ENCODE results near the gene CPEB3.
"Not testable (repeated sequence)": the region's sequence is repeated elsewhere in the genome, so short reads cannot be mapped to it uniquely, and the experiment has no call there.

Gene CPEB3

GRCh38 chr10:92208157-92208720 is 82.6 kb downstream of the CPEB3 start:
- no peak for DNase-seq

DNA sequence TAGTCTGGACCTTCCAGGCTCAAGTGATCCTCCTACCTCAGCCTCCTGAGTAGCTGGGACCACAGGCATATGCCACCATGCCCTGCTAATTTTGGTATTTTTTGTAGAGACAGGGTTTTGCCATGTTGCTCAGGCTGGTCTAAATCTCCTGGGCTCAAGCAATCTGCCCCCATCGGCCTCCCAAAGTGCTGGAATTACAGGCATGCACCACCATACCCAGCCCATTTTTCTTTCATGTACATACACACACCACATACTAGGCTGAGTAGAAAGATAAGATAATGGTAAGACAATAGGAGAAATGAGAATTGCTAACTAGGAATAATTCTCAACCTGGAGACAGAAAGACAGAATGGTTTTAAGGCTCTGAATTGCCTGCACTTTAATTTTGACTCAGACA is 83.8 kb downstream of the CPEB3 start:
- no peak for DNase-seq

GRCh38 chr10:92203919-92204623 is 86.8 kb downstream of the CPEB3 start:
- DNase-seq: peak; percentile 69

DNA sequence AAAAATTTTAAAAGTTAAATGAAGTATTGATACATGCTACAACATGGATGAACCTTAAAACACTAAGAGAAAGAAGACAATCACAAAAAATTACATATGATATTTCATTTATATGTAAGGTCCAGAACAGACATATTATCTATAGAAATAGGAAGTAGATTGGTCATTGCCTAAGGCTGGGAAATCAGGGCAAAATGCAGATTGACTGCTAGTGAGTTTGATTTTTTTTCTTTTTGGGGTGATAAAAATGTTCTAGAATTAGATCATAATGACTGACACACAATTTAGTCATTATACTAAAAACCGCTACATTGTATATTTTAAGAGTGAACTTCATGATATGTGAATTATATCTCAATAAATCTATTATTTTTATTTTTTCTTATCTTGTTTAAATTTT is 88.3 kb downstream of the CPEB3 start:
- no peak for DNase-seq

DNA sequence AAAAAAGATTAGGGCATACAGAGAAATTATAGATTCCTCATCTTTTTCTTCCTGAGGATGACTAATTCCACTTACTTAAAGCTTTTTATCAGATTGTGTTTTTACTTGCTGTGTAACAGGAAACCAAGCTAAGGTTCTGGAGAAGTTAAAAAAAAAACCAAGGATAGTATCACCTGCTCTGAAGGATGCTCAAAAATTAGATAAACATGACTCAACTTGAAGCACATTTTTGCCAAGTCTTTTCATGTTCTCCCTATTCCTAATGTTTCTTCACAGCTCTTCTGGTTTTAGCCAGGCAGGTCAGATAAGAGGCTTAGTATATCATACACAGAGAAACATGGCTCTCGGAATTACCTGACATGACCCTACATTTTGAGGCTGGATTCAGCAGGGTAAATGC is 90.3 kb downstream of the CPEB3 start:
- DNase-seq: no peak

DNA sequence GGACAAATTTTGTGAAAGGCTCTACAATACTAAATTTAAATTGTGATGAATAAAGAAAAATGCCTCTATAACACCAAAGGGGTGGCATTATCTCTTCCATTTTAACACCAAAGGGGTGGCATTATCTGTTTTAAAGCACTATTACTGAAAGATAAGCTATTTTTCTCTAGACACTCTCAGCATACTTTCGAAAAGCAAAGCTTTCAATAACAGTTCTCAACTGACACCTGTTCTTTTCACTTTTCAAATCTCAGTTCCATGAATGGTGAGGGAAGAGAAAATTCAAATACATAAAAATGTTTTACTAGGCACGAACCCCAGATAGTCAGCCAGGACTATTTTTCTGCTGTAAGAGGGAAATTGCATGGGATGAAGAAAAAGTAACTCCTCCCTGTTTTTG is 103.8 kb downstream of the CPEB3 start:
- DNase-seq: no peak

DNA sequence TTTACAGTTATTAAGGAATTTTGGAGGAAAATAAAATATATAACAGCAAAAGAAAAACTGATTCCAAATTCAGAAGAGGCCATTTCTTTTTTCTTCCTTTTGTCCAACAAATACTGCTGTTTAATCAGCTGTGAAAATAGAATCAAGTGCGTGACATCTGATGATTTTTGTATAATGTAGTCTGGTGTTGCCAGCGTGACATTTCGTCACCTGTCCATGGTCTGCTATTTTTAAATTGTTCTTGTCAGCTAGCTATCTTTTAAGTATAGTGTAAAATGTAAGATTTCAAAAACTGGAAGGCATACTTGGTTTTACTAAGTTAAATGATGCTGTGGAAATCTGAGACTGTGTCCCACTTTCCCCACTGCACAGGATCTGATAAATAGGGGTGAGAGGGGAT is 105.9 kb downstream of the CPEB3 start:
- no peak for DNase-seq

DNA sequence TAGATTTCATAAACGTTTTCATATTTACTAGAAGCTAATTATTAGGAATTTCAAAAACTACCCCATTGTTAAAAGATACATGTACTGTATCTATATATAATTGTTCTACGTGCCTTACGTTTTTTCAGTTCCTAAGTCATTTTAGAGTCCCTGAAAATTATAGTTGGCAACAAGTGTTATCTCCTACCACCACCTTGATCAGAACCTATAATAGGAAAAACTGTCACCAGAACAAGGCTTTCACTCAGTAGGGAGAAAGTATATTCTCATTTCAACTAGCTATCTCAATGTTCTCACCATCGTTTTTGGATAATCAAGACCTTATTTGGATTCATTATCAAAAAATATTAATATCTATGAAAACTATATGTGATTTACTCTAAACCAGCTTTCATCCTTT is 107.7 kb downstream of the CPEB3 start:
- no peak for DNase-seq

- DNase-seq: no peak
These were observed 109.3 kb downstream of the CPEB3 start for GRCh38 chr10:92181575-92181974.

GRCh38 chr10:92180399-92180798 is 110.5 kb downstream of the CPEB3 start:
- DNase-seq: peak; percentile 10

- no peak for DNase-seq
These were observed 113.3 kb downstream of the CPEB3 start for GRCh38 chr10:92177546-92177945.

- DNase-seq: no peak
These were observed 115.7 kb downstream of the CPEB3 start for GRCh38 chr10:92175164-92175563.

- DNase-seq: no peak
These were observed 116.9 kb downstream of the CPEB3 start for GRCh38 chr10:92173996-92174395.

- no peak for DNase-seq
These were observed 126.7 kb downstream of the CPEB3 start for GRCh38 chr10:92164036-92164696.

GRCh38 chr10:92162541-92162940 is 128.3 kb downstream of the CPEB3 start:
- no peak for DNase-seq

- DNase-seq: no peak
These were observed 133.8 kb downstream of the CPEB3 start for GRCh38 chr10:92156874-92157773.

- no peak for DNase-seq
These were observed 140.1 kb downstream of the CPEB3 start for GRCh38 chr10:92150823-92151222.

DNA sequence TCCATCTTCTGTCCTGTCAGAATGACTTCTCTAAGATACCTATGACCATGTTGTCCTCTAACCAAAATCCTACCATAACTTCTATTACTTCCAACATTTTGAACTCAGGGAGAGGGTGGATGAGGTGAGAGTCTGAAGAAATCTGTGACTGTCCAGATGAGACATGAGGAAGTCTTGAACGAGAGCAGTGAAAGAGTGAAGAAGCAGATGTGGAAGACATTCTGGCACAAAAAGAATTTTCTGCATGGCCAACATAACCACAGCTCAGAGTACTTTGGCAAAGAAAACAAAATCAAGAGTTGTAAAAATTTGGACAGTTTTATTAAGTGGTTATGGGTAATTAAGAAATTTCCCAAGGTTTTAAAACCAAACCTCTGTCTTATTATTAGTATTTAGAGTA is 141.6 kb downstream of the CPEB3 start:
- no peak for DNase-seq

- DNase-seq: no peak
These were observed 144.1 kb downstream of the CPEB3 start for GRCh38 chr10:92146781-92147180.

DNA sequence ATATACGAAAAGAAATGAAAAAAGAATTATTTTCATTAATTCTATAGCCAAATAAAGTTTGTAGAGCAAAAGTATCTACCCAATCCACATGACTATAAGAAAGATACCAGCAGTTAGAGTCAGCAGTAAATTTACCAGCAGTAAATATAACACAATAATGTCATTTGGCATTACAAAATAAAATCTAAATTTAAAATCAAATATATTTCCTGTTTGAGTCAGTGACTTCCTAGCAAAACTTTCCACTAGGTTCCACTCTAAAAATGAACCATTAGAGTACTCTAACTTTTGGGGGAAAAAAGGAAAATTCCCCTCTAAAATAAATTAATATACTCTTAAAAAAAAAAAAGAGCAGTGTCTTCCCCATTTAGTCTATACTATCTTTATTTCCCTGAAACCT is 144.8 kb downstream of the CPEB3 start:
- DNase-seq: no peak

DNA sequence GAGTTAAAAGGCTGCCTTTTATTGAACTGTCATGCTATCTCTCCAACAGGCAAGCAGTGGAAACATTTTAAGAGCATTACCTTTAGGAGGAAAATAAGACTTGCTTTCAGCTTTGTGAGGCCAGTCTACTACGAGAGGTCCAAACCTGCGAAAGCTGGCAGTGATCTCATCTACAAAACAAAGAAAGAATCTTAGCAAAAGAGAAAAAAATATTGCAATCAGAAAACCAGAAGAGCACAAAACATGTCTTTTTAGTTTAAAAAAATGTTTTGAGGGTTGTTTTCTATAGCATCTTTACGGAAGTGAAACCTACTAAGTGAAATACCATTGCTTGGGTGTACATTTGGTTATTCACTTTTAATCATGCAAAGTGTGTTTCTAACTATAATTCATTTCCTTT is 147.9 kb downstream of the CPEB3 start:
- DNase-seq: no peak

- DNase-seq: no peak
These were observed 148.4 kb downstream of the CPEB3 start for GRCh38 chr10:92142512-92142911.

DNA sequence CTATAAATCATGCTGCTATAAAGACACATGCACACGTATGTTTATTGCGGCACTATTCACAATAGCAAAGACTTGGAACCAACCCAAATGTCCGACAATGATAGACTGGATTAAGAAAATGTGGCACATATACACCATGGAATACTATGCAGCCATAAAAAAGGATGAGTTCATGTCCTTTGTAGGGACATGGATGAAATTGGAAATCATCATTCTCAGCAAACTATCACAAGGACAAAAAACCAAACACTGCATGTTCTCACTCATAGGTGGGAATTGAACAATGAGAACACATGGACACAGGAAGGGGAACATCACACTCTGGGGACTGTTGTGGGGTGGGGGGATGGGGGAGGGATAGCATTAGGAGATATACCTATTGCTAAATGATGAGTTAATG is 149.7 kb downstream of the CPEB3 start:
- not testable (repeated sequence) for DNase-seq
